HTR-8/SVneo (cell line): ENCODE results near the gene RNU6-9.
A peak's percentile ranks its signal among the peaks of the same experiment; 100 is the strongest.

Source experiments
- DNase-seq: peaks from one replicate; pipeline ENCODE4 v3.0.0; 2011; ENCODE audit warnings: low spot score, mixed read lengths; ENCODE audit not compliant: insufficient read length
- FAIRE-seq: peaks from 2 replicates; lab custom pipeline; 2011; peaks lifted over from hg19 to GRCh38; lab: Jason Lieb, UNC

RNU6-9 gene

GRCh38 chr19:861141-861755 lies 32.0 kb upstream of the RNU6-9 start:
- DNase-seq (no peak), FAIRE-seq (no peak)

GRCh38 chr19:861756-862580 lies 31.3 kb upstream of the RNU6-9 start:
- DNase-seq (no peak), FAIRE-seq (no peak)

GRCh38 chr19:862581-863314 lies 30.5 kb upstream of the RNU6-9 start:
- FAIRE-seq (no peak), DNase-seq (no peak)

- DNase-seq = no peak
- no peak for FAIRE-seq
Observed at GRCh38 chr19:863315-863620, 30.0 kb upstream of the RNU6-9 start.

GRCh38 chr19:866769-867300 lies 26.4 kb upstream of the RNU6-9 start:
- DNase-seq (no peak), FAIRE-seq (no peak)

- FAIRE-seq = no peak
- no peak for DNase-seq
Observed at GRCh38 chr19:867301-867793, 25.9 kb upstream of the RNU6-9 start.

GRCh38 chr19:867855-868457 lies 25.3 kb upstream of the RNU6-9 start:
- DNase-seq (no peak), FAIRE-seq (no peak)

GRCh38 chr19:868458-869244 lies 24.6 kb upstream of the RNU6-9 start:
- DNase-seq (no peak), FAIRE-seq (no peak)

GRCh38 chr19:869245-870177 lies 23.8 kb upstream of the RNU6-9 start:
- DNase-seq = peak; percentile 82
- no peak for FAIRE-seq

- no peak for FAIRE-seq
- no peak for DNase-seq
Observed at GRCh38 chr19:870314-870713, 23.0 kb upstream of the RNU6-9 start.

- FAIRE-seq (no peak), DNase-seq (no peak)
Observed at GRCh38 chr19:870963-871401, 22.3 kb upstream of the RNU6-9 start.

GRCh38 chr19:871446-872265 lies 21.6 kb upstream of the RNU6-9 start:
- no peak for DNase-seq
- no peak for FAIRE-seq

- DNase-seq (no peak), FAIRE-seq (no peak)
Observed at GRCh38 chr19:872266-872951, 20.9 kb upstream of the RNU6-9 start.

- no peak for FAIRE-seq
- no peak for DNase-seq
Observed at GRCh38 chr19:873084-873483, 20.2 kb upstream of the RNU6-9 start.

- FAIRE-seq (no peak), DNase-seq (no peak)
Observed at GRCh38 chr19:873561-874041, 19.7 kb upstream of the RNU6-9 start.

- FAIRE-seq (no peak), DNase-seq (no peak)
Observed at GRCh38 chr19:875265-875879, 17.9 kb upstream of the RNU6-9 start.

GRCh38 chr19:876089-876488 lies 17.2 kb upstream of the RNU6-9 start:
- FAIRE-seq = no peak
- DNase-seq = no peak
